Right atrium auricular region (tissue), 2 donors: ENCODE data around the gene DZIP1. TPM values are rescaled to one million over a fixed set of nuclear protein-coding genes. Genes with fewer than 3 reads are reported as not detected.

Experiments used
- DNase-seq: peaks from one replicate; pipeline ENCODE4 v3.0.0-alpha.2; 2019; ENCODE audit warnings: low spot score
- H3K27ac ChIP-seq, 2 donors: fragments of 200-600 bp; sonication (generic); 1 replicate in 1 of 2; 2 replicates in 1 of 2; pipeline ENCODE4 v1.5.1; 2016 to 2019
- H3K27me3 ChIP-seq, 2 donors: fragments of 200-600 bp; sonication (generic); one replicate each; pipeline versions ENCODE4 v1.5.1 to v1.6.0; 2017 to 2019
- H3K36me3 ChIP-seq: fragments of 200-600 bp; sonication (generic); one replicate; pipeline ENCODE4 v1.5.1; 2016
- H3K4me1 ChIP-seq, 2 donors: fragments of 200-600 bp; sonication (generic); one replicate each; pipeline versions ENCODE4 v1.5.1 to v1.6.0; 2017 to 2019
- H3K4me3 ChIP-seq, 2 donors: fragments of 200-600 bp; sonication (generic); 1 replicate in 1 of 2; 2 replicates in 1 of 2; pipeline ENCODE4 v1.5.1; 2017 to 2019; ENCODE audit warnings: mild to moderate bottlenecking in 1 of 2, moderate library complexity in 1 of 2
- H3K9me3 ChIP-seq, 2 donors: fragments of 200-600 bp; sonication (generic); one replicate each; pipeline ENCODE4 v1.5.1; 2019
- CTCF ChIP-seq, 2 donors: fragments of 200-600 bp; sonication (generic); IDR thresholded peaks; one replicate each; pipeline ENCODE4 v1.5.1; 2019; ENCODE audit warnings: antibody characterized with exemption in 2 of 2
- total RNA-seq, 2 donors: library from RNA; depleted of rRNA; stranded (reverse); fragments of >200 nt; gene quantifications; one replicate each; pipeline ENCODE4 v1.1.0, GENCODE V29; 2016

DZIP1 gene
- total RNA-seq, 2 donors from 2014 or later = 3.9 to 4.9 TPM

DNA sequence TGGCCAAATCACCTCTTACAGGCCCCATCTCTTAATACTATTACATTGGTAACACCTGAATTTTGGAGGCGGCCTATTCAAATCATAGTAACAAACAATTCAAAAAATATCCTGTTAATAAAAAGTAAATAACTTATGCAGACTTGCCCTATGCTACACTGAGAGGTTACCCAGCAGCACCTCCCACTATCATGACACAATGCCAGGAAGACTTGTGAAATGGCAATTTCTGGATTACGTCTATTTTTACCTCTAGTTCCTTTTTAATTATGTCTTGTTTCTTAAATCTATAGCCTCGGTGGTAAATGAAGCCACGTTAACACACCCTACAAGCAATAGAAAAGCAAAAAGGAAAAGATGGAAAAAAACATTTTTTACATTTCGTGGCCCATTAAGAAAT is 6.2 kb upstream of the DZIP1 start:
- no peaks in the 10 kb centered on the region for H3K36me3 ChIP-seq
- H3K4me1 ChIP-seq = no peaks in the 10 kb centered on the region
- H3K4me3 ChIP-seq = no peak overlapping the region
- no peak for TF ChIP-seq CTCF (IDR thresholded peaks at IDR 0.05)
- H3K27ac ChIP-seq = no peak overlapping the region
- no peak for DNase-seq
- H3K27me3 ChIP-seq = no peaks in the 10 kb centered on the region
- no peaks in the 10 kb centered on the region for H3K9me3 ChIP-seq

DNA sequence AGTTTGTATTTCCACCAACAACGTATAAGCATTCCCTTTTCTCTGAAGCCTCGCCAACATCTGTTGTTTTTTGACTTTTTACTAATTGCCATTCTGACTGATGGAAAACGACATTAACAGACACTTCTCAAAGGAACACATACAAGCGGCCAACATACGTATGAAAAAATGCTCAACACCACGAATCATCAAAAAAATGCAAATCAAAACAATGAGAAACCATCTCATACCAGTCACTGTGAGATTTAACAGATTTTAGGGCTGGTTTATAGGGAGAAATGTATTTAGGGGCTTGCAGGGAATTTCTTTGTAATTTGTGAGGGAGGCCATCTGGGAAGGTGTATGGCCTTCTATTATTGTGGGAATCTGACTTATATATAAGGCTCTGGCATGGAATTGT is 2.8 kb upstream of the DZIP1 start:
- DNase-seq = no peak
- no peaks in the 10 kb centered on the region for H3K36me3 ChIP-seq
- no peak overlapping the region for H3K4me3 ChIP-seq
- H3K4me1 ChIP-seq = peaks cover 0 to 17% of the 10 kb centered on the region in 2 donors
- no peaks in the 10 kb centered on the region for H3K9me3 ChIP-seq
- H3K27ac ChIP-seq = no peak overlapping the region
- no peaks in the 10 kb centered on the region for H3K27me3 ChIP-seq
- no peak for TF ChIP-seq CTCF (IDR thresholded peaks at IDR 0.05)

GRCh38 chr13:95643936-95644598 is 439 bp downstream of the DZIP1 start:
- H3K27me3 ChIP-seq = no peaks in the 10 kb centered on the region
- H3K4me3 ChIP-seq = peak overlapping the region; percentile 49 to 60
- no peaks in the 10 kb centered on the region for H3K9me3 ChIP-seq
- peak overlapping the region; percentile 46 to 74 for H3K27ac ChIP-seq
- peaks cover 0 to 29% of the 10 kb centered on the region in 2 donors for H3K4me1 ChIP-seq
- no peak for TF ChIP-seq CTCF (IDR thresholded peaks at IDR 0.05)
- no peak for DNase-seq
- H3K36me3 ChIP-seq = no peaks in the 10 kb centered on the region

- no peak for DNase-seq
- no peaks in the 10 kb centered on the region for H3K36me3 ChIP-seq
- no peaks in the 10 kb centered on the region for H3K9me3 ChIP-seq
- H3K4me1 ChIP-seq = peaks cover 0 to 29% of the 10 kb centered on the region in 2 donors
- peak overlapping the region; percentile 49 to 60 for H3K4me3 ChIP-seq
- H3K27me3 ChIP-seq = no peaks in the 10 kb centered on the region
- TF ChIP-seq CTCF (IDR thresholded peaks at IDR 0.05) = no peak
- H3K27ac ChIP-seq = peak overlapping the region; percentile 46 to 74
Observed at GRCh38 chr13:95643571-95643935, 953 bp downstream of the DZIP1 start.

DNA sequence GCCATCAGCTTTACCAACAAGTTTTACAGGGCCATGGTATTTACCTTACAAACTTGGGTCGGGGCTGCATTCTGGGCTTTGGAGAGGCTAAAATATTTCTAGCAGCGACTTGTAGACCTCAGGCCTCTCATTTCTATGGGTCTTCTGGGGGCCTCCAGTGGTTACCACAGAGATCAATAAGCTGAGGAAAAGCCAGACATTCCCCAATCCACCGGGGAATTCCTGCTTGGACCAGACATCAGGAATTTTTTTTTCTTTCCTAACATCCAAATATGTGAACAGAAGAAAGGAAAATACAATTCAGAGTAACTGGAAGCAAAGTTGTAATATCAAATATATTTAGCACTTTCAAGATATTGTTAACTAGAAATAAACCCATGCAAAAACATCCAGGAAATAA is 1.5 kb downstream of the DZIP1 start:
- no peak for TF ChIP-seq CTCF (IDR thresholded peaks at IDR 0.05)
- no peaks in the 10 kb centered on the region for H3K27me3 ChIP-seq
- H3K9me3 ChIP-seq = no peaks in the 10 kb centered on the region
- DNase-seq = no peak
- peak overlapping the region in 1 of 2 donors; percentile 60 for H3K4me3 ChIP-seq
- no peaks in the 10 kb centered on the region for H3K36me3 ChIP-seq
- no peak overlapping the region for H3K27ac ChIP-seq
- peaks cover 0 to 29% of the 10 kb centered on the region in 2 donors for H3K4me1 ChIP-seq
